ENCODE data around the gene PKDCC.
A peak's percentile ranks its signal among the peaks of the same experiment; 100 is the strongest.

The PKDCC gene, protein sequence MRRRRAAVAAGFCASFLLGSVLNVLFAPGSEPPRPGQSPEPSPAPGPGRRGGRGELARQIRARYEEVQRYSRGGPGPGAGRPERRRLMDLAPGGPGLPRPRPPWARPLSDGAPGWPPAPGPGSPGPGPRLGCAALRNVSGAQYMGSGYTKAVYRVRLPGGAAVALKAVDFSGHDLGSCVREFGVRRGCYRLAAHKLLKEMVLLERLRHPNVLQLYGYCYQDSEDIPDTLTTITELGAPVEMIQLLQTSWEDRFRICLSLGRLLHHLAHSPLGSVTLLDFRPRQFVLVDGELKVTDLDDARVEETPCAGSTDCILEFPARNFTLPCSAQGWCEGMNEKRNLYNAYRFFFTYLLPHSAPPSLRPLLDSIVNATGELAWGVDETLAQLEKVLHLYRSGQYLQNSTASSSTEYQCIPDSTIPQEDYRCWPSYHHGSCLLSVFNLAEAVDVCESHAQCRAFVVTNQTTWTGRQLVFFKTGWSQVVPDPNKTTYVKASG
- total RNA-seq: 0 to 1.2 (median 0) reads per million in 17 experiments

DNA sequence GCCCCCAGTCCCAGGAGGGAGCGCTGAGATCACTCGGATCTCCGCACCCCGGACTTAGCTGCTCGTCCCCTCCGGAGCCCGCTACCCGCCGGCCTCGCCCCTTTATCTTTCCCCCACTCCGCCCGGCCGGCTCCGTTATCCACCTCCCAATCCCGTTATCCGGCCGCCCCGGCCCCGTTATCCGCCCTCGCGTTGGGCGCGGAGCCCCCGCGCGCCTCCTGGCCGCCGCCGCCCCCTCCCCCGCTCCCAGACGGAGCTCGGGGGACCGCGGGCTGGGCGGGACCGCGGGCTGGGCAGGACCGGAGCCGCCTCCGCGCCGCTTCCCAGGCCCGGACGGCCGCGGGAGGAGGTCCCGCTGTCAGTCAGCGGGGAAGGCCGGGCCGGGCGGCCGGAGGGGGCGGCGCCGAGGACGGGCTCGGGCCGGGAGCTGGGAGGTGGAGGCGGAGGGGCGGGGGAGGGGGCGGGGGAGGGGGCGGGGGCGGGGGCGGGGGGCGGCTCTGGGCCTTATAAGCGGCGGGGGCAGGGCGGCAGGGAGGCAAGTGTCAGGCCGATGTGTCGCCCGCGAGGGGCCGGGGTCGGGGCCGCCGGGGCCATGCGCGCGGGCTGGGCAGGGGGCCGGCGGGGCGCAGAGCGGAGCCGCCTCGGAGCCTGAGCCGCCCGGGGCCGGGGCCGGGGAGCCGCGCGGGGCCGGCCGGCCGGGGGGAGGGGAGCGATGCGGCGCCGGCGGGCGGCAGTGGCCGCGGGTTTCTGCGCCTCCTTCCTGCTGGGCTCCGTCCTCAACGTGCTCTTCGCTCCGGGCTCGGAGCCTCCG, at the start of gene PKDCC:
TSS of gene PKDCC (plus strand) at position 534 of the 811 bp plus-strand sequence. CDS start at position 713, 179 bp downstream.
- DNase-seq: peak; percentile 28 to 72 (median 50)

DNA sequence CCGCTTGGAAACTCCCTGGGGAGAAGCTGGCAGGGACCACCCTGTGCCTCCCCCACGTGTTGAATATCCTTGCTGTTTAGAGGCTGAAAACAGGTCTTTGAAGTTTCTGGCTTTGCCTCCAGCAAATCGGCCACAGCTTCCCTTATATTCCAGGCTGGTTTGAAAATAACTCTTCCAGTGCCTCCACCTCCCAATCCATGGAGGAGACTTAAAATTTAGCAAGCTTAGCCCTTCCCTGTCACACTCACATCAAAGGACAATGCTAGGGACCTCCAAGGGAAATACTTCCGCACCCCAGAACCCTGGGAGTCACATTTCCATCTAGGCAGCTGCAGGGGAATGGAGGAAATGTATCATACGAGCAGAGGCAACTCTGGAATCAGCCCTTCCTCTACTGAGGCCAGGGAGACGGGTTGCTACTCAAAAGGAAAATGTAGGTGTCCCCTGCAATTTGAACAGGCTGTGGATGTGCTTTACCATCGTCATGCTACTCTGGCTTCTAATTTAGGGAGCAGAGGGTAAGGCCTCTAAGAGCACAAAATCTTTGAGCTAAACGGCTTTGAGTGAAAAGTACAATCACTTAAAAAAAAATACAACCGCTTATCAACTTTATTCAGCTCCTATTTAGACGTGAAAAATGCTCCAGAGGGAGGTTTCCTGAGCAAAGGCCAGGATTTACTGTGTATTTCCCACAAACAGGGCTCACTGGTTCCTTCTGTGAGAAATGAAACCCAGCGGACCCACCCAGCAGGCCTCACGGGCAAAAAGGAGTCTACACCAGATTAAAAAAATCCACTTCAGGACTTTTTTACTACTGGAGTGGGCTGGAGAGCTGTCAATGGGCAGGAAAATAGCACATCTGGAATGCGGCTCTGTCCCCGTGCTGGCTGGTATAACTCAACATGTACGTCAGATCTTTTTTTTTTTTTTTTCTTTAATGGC, 49.4 kb upstream of the PKDCC start:
- no peak for DNase-seq

DNA sequence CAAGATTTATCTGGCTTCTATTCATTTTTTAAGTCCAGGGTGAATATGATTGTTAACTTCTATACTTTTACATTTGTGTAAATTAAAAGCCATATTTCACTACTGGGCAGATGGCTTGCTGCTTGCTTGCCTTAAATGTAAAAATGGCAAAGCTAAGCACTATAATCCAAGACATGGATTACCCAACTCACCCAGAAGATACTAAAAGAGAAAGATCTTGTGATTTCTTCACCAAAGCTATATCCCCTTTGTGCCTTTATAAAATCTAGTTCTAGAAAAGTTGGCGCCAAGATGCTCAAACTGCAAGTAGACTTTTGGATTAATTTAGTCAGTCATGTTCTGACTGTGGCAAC, 48.7 kb upstream of the PKDCC start:
- no peak for DNase-seq

DNA sequence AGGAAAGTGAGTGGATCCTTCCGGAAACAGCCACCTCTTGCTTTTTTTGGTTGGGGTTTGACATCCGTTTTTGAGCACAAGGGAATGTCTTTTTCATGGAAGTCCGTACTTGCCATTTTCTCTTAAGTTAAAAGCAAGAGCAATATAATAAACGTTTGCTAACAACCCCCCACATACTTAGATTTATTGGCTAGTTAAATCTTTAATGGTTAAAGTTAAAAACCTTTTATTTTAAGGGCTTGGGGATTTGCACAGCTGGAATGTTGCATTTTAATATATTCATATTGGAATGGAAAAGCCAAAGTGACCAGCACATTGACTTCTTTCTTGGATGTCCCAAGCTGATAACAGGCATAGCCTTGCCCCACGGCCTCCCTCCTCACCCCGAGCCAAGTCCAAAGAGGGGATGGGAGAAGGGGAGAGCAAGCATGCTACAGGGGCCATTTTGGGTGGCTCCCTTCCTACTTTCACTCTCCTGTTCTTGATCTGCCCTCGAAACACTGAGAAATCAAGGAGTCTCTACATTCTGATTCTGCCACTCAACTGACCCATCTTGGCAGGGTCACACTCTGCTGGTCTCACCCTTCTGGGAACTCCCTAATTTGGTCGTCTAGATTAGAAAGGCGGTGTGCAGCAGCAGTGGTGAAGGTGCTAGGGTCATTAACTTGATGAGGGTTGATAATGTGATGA, 48.1 kb upstream of the PKDCC start:
- DNase-seq: no peak

DNA sequence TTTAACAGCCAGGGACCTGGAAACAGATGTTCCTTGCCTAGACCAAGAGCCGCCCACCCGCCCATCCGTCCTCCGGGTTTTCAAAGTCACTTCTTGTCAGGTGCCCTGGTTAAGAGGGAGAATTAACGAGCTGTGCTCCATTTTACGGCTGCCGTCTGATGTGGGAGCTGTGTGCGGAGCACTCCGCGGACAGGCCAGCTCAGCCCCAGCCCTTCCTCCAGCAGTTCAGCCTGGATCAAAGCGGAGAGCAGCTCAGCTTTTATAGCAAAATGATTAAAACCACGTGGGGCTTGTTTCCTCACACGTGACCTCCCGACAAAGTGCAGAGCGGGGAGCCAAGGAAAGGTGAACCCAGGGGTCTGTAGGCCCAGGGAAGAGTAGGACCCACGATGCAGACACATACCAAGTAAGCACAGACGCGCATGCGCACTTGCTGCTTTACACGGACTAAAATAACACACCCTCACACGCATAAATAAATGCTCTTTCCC, 46.1 kb upstream of the PKDCC start:
- no peak for DNase-seq

DNA sequence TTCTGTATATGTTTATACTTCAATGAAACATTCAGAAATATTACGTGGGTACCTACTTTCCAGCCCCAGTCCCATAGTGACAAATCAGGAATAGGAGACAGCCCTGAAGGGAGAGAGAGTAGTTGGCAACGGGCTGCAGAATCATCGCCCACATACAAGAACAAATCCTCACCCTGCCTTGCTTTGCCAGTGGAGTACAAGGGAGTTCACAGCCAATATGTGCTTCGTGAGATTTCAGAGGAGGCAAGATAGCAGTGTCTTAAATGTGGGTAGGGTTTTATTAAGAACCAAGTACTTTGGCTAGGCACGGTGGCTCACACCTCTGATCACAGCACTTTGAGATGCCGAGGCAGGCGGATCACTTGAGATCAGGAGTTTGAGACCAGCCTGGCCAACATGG, 40.3 kb upstream of the PKDCC start:
- no peak for DNase-seq

DNA sequence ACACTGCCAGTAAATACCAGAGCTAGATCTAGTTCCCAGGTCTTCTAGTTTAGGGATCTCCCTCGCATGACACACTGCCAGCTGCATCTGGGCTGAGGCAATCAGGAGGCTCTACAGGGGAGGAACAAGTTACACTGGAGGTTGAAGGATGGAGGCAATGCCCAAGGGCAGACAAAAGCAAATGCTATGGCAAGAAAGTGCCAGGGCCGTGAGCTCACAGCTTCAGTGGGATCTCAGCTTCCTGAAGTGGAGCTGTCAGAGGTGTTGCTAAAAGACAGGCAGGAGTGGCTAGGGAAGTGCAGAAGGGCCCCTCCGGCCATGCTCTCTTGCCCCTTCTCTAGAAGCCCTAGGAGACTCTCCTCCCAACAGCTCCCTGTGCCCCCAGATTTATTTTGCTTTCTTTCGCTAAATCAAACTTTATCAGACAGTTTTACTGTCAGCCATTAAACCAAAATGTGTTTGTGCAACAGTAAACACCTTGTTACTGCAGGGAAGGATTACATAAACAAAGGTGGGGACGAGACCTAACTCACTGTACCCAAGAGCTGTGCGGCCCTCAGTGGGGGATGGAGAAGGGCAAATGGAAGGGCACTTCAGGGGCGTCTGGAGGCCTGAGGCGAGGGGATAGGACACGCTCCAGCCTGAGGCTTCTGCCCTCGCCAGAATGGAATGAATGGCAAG, 39.4 kb upstream of the PKDCC start:
- no peak for DNase-seq

DNA sequence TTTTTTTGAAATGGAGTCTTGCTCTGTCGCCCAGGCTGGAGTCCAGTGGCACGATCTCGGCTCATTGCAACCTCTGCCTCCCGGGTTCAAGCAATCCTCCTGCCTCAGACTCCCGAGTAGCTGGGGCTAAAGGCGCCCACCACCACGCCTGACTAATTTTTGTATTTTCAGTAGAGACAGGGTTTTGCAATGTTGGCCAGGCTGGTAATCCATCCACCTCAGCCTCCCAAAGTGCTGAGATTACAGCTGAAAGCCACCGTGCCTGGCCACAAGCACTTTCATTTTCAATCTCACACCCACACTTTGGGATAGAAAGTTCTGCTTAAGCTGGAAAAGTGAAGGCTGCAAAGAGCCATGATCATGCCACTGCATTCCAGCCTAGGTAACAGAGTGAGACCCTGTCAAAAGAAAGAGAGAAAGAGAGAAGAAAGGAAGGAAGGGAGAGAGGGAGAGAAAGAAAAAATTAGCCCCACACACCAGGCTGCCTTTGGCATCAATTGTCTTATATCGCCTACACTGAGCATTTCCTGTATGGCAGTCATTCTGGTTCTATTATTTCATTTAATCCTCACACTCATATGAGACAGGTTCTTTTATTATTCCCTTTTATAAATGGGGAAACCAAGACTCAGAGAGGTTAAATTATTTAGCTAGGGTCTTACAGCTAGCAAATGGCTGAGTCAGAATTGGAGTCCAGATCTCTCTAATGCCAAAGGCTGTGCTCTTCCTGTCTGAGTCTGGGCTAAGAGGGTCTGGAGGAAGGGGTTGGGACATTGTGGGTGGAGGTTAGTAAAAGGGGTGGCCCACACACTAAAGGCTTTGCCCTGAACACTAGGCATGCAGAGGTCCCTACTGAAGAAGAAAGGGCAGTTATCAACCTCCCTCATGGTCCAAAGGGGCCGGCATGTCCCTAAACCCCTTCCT, 37.9 kb upstream of the PKDCC start:
- no peak for DNase-seq

DNA sequence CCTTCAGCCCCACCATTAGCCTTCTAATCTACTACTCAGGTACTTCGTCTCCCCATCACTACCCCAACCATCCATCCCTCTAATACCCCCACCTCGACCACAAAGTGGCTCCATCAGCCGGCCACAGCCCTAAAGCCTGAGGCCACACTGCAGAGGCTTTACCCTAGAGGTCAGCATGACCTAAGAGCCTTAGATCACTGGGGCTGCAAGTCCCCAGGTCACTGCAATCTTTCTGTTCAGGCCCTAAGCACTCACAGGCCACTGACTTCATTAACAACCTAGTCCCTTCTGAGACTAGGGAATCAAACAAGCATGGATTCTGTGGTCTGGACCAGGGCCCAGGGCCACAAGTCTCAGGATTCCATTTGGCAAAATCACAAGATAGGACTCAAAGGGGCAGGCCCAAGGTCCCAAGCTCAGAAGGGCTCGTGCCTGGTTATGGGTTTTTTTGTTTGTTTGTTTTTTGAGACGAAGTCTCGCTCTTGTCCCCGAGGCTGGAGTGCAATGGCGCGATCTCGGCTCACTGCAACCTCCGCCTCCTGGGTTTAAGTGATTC, 37.0 kb upstream of the PKDCC start:
- no peak for DNase-seq

DNA sequence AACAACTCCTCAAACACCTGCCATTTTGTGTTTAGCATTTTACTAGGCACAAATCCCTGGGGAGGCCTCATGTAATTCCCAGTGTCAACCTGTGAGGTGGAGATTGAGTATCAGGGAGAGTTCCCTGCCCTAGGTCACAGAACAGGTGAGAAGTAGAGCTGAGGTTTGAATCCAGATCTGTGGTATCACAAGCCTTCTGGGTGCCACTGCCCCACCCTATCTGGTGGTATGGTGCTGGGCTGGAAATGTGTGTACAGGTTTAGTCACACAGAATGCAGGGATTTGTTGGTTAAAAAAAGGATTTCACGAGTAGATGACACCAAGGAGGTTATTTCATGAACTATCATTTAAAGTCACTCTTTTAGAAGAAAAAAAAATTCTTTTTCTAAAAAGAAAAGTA, 35.7 kb upstream of the PKDCC start:
- no peak for DNase-seq

DNA sequence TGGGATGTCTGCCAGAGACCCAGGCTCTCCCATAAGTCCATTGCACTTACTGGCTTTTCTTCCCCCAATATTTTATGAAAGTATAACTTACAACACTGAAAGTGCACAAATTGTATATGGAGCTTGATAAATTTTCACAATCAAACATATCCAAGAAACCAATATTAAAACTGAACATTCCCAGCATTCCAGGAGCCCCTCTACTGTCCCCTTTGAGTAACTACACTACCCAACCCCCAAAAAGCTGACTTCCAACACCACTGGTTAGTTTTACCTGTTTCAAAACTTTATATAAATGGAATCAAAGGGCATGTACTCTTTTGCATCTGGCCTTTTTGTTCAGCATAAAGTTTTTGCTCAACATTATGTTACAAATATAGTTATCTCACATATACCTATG, 35.2 kb upstream of the PKDCC start:
- DNase-seq: no peak

DNA sequence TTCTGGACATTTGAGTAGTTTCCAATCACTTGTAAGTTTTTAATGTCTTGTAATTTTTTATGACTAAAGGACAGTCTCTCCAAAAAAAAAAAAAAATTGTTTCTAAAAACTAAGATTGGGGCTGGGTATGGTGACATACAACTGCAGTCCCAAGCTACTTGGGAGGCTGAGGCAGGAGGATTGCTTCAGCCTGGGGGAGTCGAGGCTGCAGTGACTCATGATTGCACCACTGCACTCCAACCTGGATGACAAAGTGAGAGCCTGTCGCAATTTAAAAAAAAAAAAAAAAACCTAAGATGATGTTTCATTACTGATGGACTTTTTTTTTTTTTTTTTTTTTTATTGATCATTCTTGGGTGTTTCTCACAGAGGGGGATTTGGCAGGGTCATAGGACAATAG, 34.4 kb upstream of the PKDCC start:
- DNase-seq: no peak

DNA sequence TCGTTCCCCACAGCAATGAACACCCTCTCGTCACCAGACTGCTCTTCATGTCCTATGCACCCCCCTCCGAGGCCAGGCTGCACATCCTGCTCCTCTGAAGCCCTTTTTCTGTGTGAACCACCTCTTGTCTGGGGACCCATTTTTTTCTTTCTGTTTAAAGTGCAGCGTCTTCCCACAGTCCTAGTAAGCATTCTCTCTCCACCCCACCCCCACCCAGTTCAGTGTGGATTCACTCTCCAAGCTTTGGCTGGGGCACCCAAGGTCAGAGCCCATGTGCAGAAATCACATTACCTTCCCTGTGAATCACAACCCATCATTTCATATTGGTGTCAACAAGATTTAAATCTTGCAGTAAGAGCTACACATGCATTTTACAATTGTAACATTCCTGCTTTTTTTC, 26.4 kb upstream of the PKDCC start:
- no peak for DNase-seq

DNA sequence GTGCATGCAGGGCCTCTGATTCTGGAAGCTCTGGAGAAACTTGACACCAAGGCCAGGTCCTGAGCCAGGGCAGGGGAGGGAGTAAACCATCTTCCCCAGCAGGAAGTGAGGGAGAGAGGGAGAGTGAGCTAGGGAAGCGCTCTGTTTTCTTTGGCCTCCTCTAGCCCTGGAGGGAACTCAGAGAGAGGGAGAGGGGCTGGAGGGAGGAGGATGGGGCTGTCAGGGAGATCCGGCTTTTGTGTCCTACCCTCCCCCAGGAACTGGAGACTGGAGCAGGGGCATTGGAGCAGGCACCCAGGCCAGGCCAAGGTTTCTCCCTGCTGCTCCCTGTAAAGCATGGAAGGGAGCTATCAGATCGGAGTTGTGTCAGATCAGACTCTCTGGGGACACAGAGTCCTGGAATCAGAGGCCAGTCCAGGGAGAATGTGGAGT, 22.7 kb upstream of the PKDCC start:
- no peak for DNase-seq

DNA sequence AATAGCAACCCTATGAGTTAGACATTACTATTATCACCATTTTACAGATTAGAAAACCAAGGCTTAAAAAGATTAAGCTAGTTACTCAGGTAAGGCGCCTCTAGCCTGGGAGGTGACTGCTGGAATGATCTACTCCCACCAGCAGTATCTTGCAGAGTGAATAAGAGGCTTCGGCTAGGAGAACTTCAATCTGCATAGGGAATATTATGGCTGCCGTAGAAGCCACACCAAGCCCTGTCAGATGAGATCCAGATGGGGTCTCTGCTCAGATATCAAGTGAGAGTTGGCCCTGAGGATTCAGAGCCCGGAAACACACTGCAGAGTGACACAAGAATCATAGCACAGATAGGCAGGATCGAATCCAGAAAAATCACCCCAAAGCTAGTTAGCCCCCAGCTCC, 21.5 kb upstream of the PKDCC start:
- DNase-seq: no peak

DNA sequence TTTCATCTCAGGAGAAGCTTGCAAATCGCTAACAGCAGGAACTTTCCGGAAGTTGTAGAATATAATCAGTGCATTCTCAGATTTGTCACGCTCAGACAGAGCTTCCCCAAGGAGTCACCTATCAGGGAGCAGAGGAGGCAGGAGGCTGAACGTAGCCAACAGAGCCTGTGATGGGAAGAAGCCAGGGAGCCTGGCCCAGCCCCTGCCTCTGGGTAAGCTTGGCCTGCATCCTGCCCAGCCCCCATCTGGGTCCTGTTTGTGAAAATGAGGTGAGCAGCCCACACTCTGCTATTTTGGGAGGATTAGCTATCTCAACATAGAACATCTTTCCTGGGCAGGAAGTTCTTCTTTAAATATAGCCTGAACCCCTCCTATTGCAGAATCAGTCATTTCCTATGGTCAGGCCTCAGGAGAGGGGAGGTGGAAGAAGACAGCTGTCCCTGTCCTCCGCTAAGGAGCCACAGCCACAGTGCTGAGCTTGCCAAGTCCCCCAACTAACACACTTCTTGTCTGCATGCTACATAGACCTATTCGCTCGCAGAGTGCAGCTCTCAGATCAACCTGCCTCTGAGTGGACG, 19.2 kb upstream of the PKDCC start:
- DNase-seq: peak in 2 of 4 experiments; percentile 15 to 28

DNA sequence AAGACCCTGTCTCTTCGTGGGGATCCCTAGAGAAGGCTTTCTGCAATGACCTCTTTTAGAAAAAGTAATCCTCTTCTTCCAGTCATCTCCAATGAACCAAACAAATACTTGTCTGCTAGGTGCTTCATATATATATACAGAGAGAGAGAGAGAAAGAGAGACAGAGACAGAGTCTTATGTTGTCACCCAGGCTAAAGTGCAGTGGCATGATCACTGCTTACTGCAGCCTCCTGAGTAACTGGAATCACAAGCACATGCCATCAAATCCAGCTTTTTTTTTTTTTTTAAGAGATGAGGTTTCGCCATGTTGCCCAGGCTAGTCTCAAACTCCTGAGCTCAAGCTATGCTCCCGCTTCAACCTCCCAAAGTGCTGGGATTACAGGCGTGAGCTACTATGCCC, 18.6 kb upstream of the PKDCC start:
- no peak for DNase-seq

DNA sequence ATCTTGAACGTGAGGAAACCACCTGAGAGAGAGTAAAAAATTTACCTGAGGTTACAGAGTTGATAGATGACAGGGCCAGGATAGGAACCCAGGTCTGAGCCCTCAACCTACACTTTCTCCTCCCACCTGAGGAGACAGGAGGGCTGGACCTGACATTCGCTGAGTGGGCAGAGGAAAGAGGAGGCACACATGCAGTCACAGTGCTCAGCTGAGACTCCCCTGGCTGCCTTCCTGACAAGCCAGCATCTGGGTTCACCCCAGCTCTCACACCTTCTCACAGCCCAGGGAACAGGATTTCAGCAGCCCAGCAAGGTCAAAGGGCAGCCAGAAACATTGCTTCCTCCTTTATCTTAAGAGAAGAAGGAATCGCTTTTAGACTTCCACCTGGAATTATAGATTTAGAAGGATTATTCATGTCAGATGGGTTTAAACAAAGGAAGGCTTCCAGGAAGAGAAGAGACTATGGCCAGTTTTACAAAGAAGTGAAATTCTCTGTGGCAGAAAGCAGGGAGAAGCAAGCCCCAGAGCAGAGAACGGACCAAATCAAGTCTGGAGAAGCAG, 18.1 kb upstream of the PKDCC start:
- DNase-seq: no peak

DNA sequence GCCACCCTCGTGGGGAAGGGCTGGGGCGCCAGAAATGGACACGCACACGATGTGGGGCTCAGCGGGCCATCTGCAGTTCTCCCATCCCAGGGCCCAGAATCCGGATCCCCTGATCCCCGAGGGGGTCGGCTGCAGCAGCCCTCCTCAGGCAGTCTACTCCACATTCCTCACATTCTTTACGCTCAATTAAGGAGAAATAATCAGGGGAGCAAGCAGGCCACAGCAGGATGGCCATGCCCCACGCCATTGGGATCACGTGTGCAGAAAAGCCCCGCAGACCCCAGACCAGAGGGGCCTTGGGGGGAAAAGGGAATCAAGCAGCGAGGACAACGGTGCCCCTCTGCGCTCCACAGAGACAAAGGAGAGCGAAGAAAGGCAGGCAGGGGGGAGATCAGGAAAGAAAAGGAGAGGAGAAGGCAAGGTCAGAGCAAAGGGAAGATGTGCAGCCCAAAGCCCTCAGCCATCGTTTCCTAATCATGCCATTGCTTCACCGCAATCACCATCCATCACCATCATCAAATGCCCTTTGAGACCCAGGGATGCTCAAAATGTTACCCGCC, 17.5 kb upstream of the PKDCC start:
- DNase-seq: no peak
